NCI-H2029 (cell line): Measurements from ENCODE around the gene DNAI1.
A peak's percentile ranks its signal among the peaks of the same experiment; 100 is the strongest.

ENCODE experiments used
- DNase-seq: peaks from one replicate; lab custom pipeline; 2025; lab: John Stamatoyannopoulos, UW

The DNAI1 gene

DNA sequence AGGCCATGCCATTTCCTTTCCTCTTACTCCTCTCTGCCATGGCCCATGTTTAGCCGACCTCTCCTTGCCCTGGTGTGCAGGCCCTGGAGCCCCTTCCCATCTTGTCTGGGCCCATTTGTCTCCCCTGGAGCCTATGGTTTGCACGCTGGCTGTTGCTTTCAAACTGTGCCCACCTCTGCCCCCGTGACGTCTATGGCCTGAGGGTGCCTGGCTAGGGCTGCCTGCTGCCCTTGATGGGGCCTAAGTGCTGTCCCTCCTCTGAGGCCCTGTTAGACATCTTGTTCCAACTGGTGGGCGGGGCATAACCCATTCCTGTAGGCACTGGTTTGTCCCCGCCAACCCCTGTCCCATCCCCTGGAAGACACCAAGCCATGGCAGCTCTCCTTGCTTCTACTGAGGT is 86.9 kb downstream of the DNAI1 start:
- no peak for DNase-seq

DNA sequence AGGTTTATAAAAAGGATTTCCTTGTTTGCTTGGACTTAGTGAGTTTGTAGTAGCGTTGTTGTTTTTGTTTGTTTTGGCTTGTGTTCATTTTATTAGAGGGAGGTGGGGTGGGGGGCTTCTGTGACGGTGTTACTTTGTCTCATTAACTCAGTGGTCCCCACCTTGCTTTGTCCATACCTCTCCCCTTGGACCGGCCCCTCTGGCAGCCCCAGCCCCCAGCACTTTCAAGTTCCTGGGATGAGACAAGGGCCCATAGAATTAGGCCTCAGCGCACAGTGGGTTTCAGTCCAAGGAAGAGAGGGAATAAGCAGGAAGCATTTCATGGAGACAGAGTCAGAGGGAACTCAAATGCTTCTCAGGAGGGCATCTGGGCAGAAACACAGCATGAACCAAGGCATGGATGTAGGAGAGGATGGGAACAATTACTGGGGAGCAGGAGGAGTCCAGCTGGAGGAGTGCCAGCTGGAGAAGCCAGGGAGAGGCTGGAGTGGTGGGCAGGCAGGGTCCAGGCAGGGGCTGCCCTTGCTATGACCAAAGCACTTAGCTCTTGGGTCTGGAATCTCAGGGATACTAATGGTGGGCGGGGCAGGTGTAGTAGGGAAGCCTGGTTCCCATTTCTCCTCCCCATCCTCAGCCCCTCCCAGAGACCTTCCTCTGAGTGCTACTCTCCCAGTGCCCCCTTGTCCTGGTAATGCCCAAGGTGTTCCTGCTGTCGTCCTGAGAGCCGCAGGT is 87.7 kb downstream of the DNAI1 start:
- no peak for DNase-seq

DNA sequence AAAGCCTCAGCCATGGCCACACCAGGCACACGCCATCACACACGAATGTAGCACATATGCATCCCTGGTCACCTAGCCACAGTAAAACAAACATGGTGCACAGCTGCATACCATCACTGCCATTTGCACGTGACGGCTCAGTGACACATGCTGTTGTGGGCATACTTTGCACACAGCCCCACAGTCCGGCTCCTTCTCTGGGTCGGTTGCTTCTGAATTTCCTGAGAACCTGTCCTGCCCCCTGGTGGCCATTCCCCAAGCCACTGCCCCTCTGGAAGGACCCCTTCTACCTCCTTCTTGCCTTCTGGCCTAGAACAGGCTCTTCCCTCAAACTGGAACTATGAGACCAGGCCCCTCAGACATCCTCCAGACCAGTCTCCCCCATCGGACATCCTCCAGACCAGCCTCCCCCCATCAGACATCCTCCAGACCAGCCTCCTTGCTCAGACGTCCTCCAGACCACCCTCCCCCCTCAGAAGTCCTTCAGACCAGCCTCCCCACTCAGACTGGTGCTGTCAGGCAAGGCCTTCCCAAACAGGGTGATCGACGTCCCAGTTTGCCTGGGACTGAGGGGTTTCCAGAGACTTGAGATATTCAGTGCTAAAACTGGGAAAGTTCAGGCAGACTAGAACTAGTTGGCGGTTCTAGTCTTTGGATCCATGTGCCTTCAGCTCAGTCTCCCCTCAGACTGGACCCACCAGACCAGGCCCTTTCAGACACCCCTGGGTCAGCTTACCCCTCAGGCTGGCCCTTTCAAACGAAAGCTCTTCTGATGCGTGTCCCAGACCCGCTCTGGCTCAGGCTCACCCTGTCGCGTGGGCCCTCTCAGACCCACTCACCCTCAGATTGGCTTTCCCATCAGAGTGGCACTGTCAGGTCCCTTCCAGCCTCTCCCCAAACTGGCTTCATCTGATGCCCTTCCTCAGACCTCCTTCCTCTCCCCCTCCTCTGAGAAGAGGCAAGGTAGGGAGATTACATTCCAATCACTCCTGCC is 88.5 kb downstream of the DNAI1 start:
- DNase-seq, result peak; percentile 71

DNA sequence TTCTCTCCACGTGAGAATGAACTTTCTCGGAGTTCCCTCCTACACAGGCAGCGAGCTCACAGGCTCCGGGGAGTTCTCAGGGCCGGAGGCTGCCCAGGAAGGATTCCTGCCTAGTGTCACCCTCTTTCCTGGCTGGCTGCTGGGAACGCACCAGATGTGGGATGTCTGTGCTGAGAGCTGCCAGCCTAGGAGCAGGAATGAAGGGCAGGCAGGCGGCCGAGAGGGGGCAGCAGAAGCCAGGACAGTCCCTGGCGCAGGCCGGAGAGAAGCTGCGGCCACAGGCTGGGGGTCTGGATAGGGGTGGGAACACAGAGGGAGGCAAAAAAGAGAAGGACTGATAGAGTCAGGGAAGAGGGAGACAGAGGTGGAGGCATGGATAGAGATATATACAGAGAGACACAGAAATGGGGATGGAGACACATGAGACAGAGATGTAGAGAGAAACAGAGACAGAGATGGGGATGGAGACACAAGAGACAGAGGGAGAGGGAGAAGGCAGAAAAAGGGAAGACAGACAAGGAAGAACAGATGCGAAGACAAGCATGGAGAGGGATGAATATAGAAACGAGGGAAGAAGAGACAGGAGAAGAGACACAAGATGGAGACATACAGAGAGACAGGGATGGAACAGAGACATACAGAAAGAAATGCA is 89.5 kb downstream of the DNAI1 start:
- peak; percentile 20 for DNase-seq

DNA sequence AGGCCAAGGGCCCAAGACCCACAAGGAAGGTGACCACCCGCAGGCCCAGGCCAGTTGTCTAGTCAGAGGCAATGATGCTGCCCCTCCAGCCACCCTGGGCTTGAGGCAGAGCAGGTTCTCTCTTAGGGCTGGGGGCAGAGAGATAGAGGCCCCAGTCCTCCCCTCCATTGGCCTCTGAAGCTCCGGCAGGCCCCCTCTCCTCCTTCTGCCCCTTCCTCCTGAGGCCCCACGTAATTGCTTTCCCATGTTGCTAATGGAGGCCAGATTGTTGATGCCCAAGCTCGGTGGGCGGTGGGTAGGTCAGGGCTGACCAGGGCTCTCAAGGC is 90.8 kb downstream of the DNAI1 start:
- DNase-seq, result no peak

DNA sequence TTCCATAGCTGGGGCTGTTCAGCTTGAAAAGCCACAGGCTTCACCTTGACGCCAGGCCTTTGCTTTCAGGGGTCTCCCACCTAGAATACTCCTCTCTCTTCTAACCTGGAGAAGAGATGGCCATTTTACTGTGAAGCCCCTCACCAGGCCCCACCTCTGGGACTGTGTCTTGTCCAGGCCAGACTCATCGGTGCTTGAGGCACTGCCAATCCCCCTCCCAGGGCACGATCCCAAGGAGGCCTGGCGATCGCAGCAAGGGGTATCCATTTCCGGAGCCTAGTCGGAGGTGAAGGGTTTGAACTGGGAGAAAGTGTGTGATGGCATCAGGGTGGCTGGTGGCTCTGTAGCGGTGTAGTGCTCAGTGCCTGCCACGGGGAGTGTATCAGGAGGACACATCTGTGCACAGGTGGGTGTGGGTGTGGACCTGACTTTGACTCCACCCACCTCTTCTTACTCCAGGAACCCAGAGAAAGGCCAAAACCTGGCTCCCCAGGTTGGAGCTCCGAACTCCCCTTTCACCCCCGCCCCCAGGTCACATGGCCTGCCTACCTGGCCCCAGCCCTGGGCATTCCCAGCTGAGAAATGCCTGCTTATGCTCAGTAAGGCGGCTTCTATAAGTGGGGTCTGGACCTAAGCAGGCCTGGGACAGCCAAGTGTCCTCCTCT is 91.5 kb downstream of the DNAI1 start:
- DNase-seq, result no peak

DNA sequence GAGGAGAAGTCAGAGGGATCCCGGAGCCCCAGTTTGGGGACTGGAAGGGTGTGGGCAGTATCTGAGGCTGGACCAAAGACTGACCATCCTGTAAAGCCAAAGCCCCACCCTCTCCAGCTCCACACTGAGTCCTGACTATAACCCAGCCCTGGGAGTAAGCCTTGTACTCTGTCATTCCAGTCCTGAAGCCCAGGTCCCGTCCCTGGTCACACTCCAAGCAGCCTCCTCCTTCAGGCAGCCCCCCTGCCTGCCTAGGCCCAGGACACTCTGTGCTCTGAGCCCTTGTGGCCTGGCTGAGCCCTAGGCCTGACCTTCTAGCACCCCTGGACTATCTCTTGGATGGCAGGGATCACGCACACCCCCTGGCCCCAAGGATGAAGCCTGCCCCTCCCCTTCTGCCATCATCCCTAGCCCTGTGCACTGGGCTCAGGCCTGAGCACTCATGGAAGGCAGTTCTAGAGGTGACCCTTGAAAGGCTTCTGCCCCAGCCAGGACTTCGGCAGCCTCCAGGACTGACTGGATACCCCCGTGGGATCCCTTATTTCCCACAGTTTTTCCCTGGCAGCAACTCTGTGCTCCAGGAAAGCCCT is 92.2 kb downstream of the DNAI1 start:
- DNase-seq, result no peak

DNA sequence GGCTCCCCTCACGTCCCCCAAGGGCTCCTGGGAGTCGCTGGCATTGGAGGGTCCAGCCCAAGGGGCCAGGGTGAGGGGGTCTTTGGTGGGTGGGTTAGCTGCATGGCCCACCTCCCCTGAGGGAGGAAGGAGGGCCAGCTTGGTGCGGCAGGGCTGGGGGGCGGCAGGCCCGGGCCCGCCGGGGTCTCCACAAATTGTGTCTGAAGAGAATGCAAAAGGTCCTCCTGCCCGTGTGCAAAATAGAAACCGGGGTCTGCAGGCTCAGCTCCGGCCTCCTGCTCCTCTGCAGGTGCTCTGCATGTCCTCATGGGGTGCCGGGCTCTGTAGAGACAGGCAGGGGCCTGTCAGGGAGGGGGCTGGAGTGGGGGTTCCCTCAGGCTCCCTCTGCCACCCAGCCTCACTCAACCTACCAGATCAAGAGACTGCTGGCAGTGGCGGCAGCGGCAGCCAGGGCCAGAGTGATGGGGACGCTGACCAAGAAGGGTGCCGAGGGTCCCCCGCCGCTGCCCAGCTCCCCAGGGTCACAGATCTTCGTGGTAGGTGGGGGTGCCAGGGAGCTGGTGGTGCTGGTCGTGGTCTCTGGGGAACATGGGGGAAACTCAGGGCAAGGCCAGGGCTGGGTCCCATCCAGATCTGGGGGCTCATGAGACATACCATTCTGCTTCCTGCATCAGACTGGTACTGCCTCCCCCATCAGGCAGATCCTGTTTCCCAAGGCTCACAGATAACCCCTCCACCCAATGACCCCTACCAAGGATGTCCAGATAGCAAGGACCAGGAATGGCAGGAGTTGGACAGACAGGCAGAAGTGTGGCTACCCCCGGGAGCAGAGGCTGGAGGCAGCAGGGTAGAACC is 93.4 kb downstream of the DNAI1 start:
- no peak for DNase-seq

DNA sequence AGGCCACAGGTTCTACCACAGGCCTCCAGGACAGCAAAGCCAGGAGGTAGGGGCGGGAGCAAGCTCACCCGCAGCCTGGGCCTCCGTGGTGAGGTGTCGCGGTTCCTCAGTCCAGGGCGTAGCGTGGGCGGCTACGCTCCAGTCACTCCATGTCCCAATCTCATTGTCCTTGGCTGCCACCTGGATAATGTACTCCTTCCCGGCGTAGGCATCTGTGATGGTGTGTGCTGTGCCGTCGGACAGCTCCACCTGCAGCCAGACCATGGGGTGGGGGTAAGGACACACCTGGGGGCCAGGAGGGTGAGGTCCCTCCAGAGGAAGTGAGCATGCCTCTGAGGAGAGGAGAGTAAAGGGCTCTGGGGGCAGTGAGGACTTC is 94.0 kb downstream of the DNAI1 start:
- no peak for DNase-seq

DNA sequence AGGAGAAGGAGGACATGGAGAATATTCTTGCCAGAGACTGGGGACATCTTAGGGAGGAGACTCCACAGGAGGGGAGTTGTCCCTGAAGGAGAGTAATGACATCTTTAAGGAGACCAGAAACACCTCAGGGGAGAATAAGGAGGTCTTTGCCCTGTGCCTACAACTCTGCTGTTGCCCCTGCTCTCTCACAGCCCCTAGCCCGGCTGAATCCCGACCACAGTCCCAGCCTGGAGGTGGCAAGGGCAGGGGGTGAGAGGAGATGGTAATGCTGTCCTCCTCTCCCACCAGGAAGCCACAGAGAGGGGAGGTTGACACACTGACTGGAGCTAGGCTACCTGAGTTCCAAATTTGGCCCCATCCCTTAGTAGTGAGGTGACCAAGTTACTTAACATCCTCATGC is 94.4 kb downstream of the DNAI1 start:
- DNase-seq, result no peak

DNA sequence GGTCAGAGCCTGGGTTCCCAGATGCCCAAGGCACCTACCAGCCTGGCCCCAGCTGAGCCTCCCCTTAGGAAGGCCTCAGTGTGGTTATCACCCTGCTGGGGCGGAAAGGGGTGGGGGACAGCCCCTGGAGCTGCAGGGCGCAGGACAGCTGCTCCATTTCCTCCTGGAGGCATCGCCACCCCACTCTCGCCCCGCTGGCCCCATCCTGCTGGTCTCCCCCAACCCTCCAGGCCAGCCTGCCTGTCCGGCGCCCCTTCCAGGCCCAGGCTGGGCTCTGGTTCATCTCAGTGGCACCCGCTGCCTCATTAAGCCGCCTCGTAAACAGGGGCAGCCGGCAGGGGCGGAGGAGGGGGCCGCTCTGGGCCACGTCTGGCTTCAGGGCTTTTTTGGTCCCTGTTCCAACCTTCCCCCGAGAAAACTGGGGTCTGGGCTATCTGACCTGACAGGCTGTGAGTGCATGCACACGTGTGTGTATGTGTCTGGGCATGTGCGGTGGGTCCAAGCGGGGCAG is 95.0 kb downstream of the DNAI1 start:
- no peak for DNase-seq

DNA sequence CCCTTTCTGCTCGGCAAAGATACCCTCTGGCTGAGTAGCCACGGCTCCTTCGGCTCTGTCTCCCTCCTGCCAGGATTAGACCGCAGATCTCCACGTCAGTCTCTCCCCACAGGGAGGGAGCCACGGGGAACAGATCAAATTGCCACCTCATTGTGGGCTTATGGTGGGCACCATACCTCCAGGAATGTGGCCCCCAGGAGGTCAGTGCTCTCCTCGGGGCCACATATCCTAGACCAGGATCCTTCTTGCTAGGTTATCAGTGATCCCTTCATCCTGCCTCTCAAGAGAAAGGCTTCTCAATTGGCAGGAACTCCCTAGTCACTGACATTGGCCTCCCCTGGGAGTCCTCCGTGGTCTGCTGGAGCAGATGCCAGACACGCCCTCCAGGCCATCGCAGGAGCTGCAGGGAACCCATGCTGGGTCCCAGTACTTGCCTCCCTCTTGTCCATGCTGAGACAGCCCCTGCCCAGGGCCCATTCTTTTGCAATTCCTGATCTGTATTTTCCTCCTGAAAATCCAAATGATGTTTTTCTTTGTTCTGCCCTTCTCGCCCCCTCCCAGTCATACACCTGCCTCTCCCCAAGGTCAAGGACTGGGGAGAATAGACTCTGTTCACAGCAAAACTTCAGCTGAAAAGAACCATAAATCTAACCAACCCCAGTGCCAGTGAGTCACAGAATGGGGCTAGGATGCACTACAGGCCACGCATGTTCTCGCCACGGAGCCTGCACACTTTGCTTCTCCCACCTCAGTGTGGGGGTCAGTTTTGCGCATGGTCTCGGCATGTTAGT is 95.8 kb downstream of the DNAI1 start:
- no peak for DNase-seq

DNA sequence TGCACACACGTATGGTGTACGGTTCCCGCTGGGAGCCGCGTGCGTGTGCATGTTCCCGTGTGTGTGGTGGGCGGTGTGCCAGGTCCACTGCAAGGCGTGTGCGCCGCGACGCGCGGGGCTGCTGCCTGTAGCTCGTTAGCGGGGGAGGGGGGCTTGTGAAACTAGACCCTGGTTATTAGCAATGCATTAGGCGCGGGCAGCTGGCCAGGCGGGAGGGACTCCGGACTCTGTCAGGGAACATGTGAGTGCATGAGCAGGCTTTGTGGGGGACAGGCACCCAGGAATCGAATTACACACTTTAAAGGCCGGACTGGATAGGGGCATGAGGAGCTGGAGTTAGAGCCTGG is 96.4 kb downstream of the DNAI1 start:
- no peak for DNase-seq

DNA sequence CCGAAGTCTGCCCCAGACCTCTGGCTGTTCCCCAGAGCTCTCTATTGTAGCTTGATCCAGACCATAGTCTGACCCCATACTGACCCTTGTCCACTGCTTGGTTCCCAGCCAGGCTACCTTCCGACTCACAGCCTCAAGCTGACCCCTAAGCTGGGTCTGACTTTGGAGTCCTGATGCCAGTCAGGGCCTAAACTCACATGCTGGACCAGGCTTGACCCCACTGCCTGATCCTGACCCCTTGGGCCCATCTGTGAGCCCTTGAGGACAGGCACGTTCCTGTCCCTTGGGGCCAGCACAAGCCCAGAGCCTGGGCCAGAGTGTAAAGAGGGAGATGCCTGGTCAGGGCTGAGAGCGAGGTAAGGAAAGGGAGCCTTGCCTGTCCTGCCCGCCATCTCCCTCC is 96.9 kb downstream of the DNAI1 start:
- no peak for DNase-seq

DNA sequence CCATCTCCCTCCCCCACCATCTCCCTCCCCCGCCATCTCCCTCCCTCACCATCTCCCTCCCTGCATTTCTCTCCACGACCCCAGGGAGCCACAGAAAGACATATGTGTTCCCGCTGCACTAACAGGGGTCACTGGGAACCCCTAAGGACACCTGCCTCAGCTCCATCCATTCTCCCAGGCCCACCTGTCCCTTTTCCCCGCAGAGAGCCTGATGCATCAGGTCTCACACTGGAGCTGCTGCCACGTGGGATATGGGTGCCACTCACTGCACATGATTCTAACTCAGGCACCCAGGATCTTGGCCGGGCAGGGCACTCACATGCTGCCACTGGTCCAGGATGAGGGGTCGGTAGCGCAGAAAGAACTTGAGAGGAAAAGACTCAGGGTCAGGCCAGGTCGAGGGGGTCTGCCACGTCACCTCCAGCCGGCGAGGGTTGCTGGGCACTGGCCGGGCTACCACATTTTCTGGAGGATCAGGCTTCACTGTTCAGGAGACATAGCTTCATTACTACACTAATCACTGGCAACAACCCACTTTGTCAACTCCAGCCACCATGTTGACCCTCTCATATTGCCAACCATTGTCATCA is 97.4 kb downstream of the DNAI1 start:
- DNase-seq, result no peak

DNA sequence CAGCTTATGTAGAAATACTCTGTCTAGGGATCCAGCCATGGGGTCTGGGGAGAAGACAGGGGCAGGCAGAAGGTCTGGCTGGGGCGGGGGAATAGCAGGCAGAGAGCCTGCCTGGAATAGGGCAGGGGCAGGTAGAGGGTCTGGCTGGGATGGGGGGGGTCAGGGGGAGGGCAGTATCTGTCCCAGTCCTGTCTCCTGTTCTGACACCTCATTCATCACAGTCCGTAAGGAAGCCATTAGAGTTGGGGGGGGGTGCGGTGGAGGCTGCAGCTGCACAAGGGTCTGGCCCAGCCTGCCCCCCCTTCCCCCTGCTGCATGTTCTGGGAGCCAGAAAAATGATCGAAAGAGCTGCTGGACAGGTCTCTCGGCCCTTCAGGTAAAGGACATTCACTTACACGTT is 98.3 kb downstream of the DNAI1 start:
- no peak for DNase-seq

DNA sequence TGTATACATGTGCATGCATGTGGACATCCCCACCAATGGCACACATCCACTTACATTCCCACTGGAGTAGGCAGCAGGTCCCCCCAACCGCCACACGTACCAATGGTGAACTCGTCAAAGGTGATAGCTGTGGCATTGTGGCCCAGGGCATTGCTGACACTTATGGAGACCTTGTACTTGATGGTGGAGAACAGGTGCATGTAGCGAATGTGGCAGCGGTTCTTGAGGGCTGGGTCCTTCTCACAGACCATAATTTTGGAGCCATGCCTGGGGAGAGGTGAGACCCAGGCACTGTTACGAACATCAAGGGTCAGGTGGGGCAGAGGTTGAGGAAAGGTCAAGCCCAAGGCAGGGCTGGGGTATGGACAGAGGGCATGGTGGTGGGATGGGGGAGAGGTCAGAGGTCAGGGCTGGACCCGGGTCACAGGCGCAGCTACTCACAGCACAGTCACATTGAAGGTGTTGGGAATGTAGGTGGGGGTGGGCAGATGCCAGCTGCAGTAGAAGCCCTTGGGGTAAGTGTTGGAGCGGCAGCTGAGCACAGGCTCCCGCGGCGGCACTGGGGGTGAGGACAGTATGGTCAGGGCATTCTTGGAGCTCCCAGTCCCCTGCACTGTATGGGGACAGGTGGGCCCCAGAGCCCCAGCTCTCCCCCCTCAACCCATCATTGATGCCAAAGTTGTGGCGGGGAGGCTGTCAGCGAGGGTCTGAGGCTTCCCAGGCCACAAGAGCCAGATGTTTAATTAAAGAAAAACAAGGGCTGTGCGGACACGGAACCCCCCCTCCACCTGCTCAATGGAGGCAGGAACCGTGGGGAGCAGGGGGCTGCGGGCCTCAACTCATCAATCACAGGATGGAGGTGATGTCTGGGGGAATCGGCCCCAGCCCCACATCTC is 99.1 kb downstream of the DNAI1 start:
- no peak for DNase-seq

DNA sequence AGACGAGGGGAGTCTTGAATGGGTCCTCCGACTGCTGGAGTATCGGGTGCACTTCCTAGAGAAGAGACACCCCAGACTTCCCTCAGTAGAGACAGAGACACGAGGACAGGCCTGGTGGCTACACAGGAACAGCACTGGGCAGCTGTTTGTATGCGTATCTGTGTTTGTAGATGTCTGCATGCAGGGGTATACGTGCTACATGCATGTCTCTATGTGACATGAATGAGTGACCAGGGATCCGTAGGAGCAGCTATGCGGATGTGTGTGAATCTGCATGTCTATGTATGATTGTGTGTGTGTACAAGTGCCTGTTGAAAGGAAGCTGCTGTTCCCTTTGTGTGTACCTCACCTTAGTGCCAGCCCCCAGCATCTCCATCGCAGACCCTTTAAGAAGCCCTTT is 99.8 kb downstream of the DNAI1 start:
- DNase-seq, result no peak
